NCI-H2171 (cell line): ENCODE measurements around the gene SCGB1C1.
A peak's percentile ranks its signal among the peaks of the same experiment; 100 is the strongest.
"Not testable (repeated sequence)": the region's sequence is repeated elsewhere in the genome, so short reads cannot be mapped to it uniquely, and the experiment has no call there.

ENCODE experiments used
- DNase-seq: peaks from one replicate; lab custom pipeline; 2025; lab: John Stamatoyannopoulos, UW

Gene SCGB1C1

DNA sequence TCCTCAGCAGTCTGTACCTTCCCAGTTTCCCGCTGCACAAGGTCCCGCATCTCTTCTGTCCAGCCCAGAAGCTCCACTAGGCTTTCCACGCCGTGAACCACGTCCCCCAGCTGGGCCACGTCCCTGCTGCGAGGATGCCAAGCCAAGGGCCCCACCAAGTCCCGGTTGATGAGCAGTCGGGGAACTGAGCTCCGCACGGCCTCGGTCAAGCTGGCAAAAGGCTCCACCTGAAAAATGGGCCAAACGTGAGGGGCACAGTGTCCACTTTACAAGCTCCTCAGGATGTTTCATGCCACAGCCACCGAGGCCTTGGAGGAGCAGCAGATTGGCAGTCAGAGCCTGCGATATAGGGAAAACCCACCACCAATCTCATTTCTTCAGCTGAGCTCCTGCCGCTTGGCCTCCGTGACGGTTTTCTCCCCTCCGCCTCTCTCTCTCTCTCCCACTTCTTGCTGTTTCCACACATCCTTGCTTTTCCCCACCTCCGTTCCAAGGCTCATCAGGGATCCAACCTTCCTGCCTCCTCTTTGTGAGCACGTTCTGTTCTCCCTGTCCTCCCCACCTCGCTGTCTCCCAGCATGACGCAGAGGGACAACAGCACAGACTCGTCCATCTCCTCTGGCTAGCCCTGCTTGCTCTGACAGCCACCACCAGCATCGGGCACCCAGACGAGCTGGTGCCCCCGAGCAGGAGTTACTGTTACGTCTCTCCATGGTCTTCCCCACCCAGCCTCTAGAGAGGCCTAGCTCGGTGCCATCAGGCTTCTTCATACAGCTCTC lies 26.1 kb downstream of the SCGB1C1 start:
- DNase-seq, result no peak

DNA sequence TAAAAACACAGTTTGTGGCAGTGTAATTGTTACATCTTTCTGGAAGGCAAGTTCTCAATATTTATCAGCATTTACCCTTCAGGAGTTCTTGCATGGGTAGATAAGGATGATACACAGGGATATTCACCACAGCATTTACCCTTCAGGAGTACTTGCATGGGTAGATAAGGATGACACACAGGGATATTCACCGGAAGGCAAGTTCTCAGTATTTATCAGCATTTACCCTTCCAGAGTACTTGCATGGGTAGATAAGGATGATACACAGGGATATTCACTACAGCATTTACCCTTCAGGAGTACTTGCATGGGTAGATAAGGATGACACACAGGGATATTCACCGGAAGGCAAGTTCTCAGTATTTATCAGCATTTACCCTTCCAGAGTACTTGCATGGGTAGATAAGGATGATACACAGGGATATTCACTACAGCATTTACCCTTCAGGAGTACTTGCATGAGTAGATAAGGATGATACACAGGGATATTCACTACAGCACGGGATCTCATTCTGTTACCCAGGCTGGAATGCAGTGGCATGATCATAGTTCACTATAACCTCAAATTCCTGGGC lies 27.9 kb downstream of the SCGB1C1 start:
- not testable (repeated sequence) for DNase-seq

DNA sequence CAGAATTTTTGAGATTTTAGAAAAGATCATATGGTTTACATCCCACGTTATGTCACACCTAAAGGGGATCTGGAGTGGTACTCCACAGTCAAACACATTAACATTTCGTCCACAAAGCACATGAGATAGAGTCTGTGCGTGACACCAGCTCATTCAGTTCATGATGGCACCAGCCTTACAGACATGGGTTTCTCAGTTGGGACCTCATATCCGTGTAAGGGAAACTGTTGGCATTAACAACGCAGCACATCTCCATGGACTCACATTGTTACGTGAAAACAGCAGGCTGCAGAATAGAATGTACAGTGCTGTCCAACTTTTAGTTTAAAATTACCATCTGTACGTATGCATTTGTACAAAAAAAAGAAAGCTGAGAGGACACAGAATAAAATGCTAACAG lies 28.7 kb downstream of the SCGB1C1 start:
- no peak for DNase-seq

DNA sequence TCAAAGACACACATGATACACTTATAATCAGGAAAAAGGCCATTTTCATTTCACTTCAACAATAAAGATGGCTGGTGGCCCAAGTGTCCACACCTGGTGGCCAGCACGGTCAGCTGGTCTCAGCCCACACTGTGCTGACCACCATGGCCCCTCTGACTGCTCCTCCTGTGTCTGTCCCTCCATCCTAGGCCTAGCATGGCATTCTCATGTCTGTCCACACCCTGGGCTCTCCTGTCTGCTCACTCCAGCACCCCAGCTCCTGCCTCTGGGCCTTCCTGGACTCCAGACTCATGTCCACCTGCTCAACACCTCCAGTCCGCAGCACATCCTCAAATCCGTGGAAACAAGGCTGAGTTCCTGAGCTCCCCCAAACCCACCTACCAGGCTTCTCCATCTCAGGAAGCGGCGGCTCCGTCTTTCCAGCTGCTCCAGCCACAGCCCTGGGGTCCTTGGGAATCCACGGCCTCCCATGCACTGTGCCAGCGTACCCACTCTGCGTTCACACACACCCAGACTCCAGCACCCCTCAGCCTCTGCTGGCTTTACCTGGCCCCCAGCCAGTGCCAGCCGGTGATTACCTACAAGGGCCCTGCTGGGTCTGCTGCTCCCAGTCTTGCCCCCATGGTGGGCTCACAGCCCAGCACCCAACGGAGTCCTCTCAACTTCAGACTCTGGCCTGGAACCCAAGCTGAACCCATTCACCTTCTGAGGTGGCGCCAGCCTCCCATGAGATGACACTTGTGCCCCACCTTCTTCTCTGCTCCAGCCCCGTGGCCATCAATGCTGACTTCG lies 29.3 kb downstream of the SCGB1C1 start:
- DNase-seq, result no peak

- no peak for DNase-seq
Observed at GRCh38 chr11:223026-223789, 30.3 kb downstream of the SCGB1C1 start.

- DNase-seq, result no peak
Observed at GRCh38 chr11:223884-224283, 31.0 kb downstream of the SCGB1C1 start.

- DNase-seq, result no peak
Observed at GRCh38 chr11:224424-224823, 31.5 kb downstream of the SCGB1C1 start.

GRCh38 chr11:225734-226453 lies 33.0 kb downstream of the SCGB1C1 start:
- no peak for DNase-seq

- DNase-seq, result no peak
Observed at GRCh38 chr11:227824-228379, 35.0 kb downstream of the SCGB1C1 start.

DNA sequence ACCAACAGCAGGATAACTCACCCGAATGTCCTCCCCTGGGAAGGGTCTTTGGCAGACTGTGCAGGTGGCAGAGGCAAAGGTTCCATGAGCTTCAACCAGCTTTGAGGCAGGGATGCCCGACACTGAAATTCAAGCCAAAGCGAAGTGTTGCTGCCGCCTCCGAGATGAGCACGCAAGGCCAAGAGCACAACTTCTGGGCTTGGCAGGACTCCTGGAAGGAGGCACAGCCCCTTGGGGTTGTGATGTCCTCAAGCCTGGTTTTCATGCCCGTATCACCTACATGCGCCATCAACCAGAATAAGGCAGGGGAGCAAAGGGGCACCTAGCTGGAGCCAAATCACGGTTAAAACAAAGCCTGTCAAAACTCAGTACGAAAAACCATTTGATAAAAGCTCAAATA lies 37.6 kb downstream of the SCGB1C1 start:
- no peak for DNase-seq

GRCh38 chr11:232783-233565 lies 40.1 kb downstream of the SCGB1C1 start:
- no peak for DNase-seq

GRCh38 chr11:235180-235579 lies 42.3 kb downstream of the SCGB1C1 start:
- no peak for DNase-seq

- no peak for DNase-seq
Observed at GRCh38 chr11:235609-235996, 42.7 kb downstream of the SCGB1C1 start.

DNA sequence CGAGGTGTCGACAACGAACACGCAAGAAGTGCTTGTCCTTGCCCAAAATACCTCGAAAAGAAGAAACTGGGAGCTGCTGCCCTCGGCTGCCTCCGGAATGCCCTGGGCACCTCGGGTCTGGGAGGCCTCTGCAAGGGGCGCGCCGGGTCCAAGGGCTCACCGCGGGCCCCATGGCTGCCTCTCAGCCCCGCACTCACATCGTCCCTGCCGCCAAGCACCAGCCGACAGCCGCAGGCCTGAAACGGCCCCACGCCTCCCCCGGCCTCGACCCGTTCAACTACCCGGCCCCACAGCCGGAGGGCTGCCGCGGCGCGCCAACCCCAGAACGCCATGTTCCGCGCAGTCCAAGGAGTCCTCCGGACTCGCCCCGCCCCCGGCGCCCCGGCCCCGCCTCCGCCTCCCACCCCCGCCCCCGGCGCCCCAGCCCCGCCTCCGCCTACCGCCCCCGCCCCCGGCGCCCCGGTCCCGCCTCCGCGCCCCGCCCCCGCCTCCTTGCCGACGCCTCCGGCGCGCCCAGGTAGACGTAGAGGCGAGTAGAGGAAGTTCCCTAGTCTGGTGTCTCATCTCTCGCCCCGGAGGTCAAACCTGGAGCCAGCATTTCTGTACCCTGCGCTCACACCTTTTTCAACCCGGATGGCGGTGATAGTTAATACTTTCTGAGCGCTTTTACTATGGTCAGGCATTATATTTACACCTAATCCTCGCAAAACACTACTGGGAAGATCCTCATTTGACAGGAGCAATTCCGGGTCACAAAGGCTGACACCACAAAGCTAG lies 43.3 kb downstream of the SCGB1C1 start, which contains the start of gene SIRT3:
Gene SIRT3, minus strand, starts transcription at position 346 of the 777 bp plus-strand sequence. Its CDS starts 14 bp downstream, at position 332.
- DNase-seq, result peak; percentile 60

GRCh38 chr11:236774-237767 lies 44.2 kb downstream of the SCGB1C1 start, which contains the start of gene PSMD13:
Gene PSMD13, plus strand, starts transcription at chr11:236976. Its CDS starts 74 bp downstream, at chr11:237050.
- peak; percentile 56 for DNase-seq

DNA sequence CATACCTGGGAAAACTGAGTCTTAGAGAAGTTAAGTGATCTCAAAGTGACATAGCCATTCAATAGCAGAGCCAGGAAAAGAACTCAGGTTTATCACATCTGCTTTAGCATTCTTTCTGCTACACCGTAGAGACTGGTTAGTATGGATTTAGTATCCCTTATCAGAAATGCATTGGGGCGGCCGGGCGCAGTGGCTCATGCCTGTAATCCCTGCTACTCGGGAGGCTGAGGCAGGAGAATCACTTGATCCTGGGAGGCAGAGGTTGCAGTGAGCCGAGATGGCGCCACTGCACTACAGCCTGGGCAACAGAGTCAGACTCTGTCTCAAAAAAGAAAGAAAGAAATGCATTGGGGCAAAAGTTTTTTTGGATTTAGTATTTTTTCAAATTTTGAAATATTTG lies 45.5 kb downstream of the SCGB1C1 start:
- DNase-seq, result not testable (repeated sequence)

DNA sequence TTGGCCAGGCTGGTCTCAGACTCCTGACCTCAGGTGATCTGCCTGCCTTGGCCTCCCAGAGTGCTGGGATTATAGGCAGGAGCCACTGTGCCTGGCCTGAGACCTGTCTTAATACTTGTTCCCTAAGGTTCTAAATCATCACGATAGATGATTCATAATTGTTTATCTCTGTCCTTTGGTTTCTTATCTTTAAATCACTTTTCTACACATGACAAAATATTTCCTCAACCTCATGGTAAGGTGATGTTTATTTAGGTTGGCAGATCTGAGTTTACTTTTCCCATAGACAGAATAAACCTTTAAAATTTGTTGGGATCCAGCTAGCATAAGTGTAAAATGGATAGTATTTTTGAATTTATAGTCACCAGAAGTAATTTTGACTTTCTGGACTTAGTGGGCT lies 47.4 kb downstream of the SCGB1C1 start:
- DNase-seq, result no peak

- DNase-seq, result no peak
Observed at GRCh38 chr11:241634-242033, 48.8 kb downstream of the SCGB1C1 start.
